ENCODE results near the gene SPANXN5. TPM values are rescaled to one million over a fixed set of nuclear protein-coding genes. Genes with fewer than 3 reads are reported as not detected.
"Not testable (repeated sequence)": the region's sequence is repeated elsewhere in the genome, so short reads cannot be mapped to it uniquely, and the experiment has no call there.

Gene SPANXN5, protein sequence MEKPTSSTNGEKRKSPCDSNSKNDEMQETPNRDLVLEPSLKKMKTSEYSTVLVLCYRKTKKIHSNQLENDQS
- not detected in 2 replicates for total RNA-seq (2012; rRNA removed)

GRCh38 chrX:52797327-52797726 lies at the start of gene SPANXN5:
Gene SPANXN5 (minus strand): TSS chrX:52797427. CDS start chrX:52797348, 79 bp downstream.
- not testable (repeated sequence) for H3K4me1 ChIP-seq (ENCODE audit: control insufficient read depth, insufficient read depth, low read length); H3K4me2 ChIP-seq (ENCODE audit: low read length); H3K36me3 ChIP-seq (ENCODE audit: insufficient read depth, low read length); H3K9me3 ChIP-seq (replicated peaks; ENCODE audit: low read length); H3K27me3 ChIP-seq (ENCODE audit: control insufficient read depth, insufficient read depth, low read length); H3K4me3 ChIP-seq (ENCODE audit: low read length); H3K9ac ChIP-seq (ENCODE audit: low read depth, low read length)

DNA sequence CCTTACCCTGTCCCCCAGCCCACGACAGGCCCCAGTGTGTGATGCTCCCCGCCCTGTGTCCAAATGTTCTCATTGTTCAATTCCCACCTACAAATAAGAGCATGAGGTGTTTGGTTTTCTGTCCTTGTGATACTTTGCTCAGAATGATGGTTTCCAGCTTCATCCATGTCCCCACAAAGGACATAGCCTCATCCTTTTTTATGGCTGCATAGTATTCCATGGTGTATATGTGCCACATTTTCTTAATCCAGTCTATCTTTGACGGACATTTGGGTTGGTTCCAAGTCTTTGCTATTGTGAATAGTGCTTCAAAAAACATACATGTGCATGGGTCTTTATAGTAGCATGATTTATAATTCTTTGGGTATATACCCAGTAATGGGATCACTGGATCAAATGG lies 46.4 kb upstream of the SPANXN5 start:
- H3K9me3 ChIP-seq (replicated peaks; ENCODE audit: low read length); H3K36me3 ChIP-seq (ENCODE audit: insufficient read depth, low read length): not testable (repeated sequence)

DNA sequence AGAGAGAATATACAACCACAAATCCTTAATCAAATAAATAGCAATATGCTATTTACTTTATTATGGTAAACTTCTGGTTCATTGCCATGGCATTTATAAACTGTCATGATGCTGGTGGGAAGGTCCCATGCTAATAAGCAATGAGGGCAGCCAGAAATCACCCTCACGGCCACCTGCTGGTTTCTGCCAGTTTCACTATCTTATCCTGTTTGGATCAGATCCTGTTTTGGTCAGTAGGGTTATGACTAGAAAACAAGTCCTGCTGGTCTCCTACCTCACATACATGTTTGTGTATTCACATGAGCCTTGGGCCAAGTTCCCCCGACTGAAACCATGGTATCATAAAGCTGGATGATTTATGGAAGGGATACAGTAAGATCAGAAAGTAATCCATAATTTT lies 41.9 kb upstream of the SPANXN5 start:
- no peaks in the 10 kb centered on the region for H3K4me1 ChIP-seq (ENCODE audit: control insufficient read depth, insufficient read depth, low read length)
- H3K9ac ChIP-seq (ENCODE audit: low read depth, low read length) = no peak overlapping the region
- H3K9me3 ChIP-seq (replicated peaks; ENCODE audit: low read length) = no peaks in the 10 kb centered on the region
- H3K36me3 ChIP-seq (ENCODE audit: insufficient read depth, low read length) = no peaks in the 10 kb centered on the region
- no peaks in the 10 kb centered on the region for H3K27me3 ChIP-seq (ENCODE audit: control insufficient read depth, insufficient read depth, low read length)
- no peak overlapping the region for H3K4me3 ChIP-seq (ENCODE audit: low read length)
- H3K4me2 ChIP-seq (ENCODE audit: low read length) = no peak overlapping the region

More for the DNA sequence above, 46.4 kb upstream of the SPANXN5 start:
- H3K4me2 ChIP-seq (ENCODE audit: low read length); H3K27me3 ChIP-seq (ENCODE audit: control insufficient read depth, insufficient read depth, low read length); H3K4me3 ChIP-seq (ENCODE audit: low read length); H3K9ac ChIP-seq (ENCODE audit: low read depth, low read length); H3K4me1 ChIP-seq (ENCODE audit: control insufficient read depth, insufficient read depth, low read length): not testable (repeated sequence)

DNA sequence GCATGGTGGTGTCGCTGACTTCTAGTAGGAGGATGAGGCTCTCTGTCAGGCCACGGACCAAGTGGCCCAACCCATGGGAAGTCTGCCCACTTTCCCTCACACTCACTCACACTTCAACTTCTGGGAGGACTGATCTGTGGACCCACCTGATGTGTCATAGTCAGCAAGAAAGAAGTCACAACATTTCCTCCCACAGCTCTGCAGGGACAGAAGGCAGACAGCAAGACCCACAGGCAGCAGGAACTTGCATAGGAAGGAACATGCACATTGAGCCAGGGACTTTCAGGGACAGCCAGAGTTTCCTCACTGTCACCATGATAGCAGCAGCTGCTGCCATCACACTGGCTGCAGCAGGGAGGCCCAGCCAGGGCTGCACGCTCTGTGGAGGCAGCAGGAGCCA lies 33.3 kb upstream of the SPANXN5 start:
- Histone ChIP-seq H3K4me2 (ENCODE audit: low read length) (no peak overlapping the region), H3K27me3 (ENCODE audit: control insufficient read depth, insufficient read depth, low read length) (no peaks in the 10 kb centered on the region), H3K4me3 (ENCODE audit: low read length) (no peak overlapping the region), H3K9me3 (replicated peaks; ENCODE audit: low read length) (no peaks in the 10 kb centered on the region), H3K4me1 (ENCODE audit: control insufficient read depth, insufficient read depth, low read length) (no peaks in the 10 kb centered on the region), H3K9ac (ENCODE audit: low read depth, low read length) (no peak overlapping the region), H3K36me3 (ENCODE audit: insufficient read depth, low read length) (no peaks in the 10 kb centered on the region)

DNA sequence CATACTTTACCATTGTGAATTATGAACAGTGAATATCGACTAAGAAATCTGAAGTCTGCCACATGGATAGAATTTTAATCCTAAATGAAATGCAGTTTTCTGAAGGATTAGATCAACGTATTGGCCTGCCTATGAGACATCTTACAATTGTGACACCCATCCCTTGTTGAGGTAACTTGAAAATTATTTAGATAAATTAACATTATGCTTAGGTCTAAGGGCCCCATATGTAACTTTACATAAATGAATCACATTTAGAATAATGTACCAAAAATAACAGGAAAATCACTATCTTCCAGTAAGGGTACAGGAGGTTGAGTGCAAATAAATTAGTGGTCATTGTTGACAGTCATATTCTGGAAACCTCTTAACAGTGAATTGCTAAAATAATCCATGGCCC lies 27.4 kb upstream of the SPANXN5 start:
- Histone ChIP-seq H3K4me3 (ENCODE audit: low read length) (no peak overlapping the region), H3K4me1 (ENCODE audit: control insufficient read depth, insufficient read depth, low read length) (no peaks in the 10 kb centered on the region), H3K4me2 (ENCODE audit: low read length) (no peak overlapping the region), H3K9ac (ENCODE audit: low read depth, low read length) (no peak overlapping the region), H3K36me3 (ENCODE audit: insufficient read depth, low read length) (no peaks in the 10 kb centered on the region), H3K27me3 (ENCODE audit: control insufficient read depth, insufficient read depth, low read length) (peaks cover 3% of the 10 kb centered on the region), H3K9me3 (replicated peaks; ENCODE audit: low read length) (no peaks in the 10 kb centered on the region)

DNA sequence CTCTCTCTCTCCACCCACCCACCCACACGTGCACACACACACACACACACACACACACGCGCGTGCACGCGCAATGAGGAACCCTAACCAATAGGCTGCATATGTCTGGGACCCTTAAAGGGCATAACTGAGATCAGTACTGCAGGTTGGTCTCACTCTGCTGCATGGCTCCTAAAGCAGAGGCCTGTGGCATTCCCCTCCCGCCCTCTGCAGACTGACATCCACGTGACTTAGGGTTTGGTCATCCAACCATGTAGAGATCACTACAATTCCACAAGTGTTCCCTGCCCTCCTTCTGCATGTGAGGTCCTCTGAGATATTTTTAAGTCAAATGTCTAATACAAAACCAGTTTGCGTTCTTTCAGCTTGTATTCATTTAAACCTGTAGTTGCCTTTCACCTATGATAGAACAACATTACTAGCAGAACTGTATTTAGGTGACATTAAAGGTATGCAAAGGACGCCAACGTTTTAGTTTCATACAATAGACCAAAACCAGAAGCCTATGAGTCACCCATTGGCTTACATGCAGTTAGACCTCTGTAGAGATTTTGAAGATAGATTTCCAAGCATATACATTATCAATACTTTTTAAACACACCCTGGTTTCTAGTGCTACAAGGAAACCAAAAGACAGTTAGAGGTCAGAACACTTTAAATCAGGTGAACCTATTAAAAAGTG lies 24.0 kb upstream of the SPANXN5 start:
- Histone ChIP-seq H3K4me1 (ENCODE audit: control insufficient read depth, insufficient read depth, low read length) (no peaks in the 10 kb centered on the region), H3K36me3 (ENCODE audit: insufficient read depth, low read length) (no peaks in the 10 kb centered on the region), H3K9me3 (replicated peaks; ENCODE audit: low read length) (no peaks in the 10 kb centered on the region), H3K9ac (ENCODE audit: low read depth, low read length) (no peak overlapping the region), H3K4me2 (ENCODE audit: low read length) (no peak overlapping the region), H3K4me3 (ENCODE audit: low read length) (no peak overlapping the region), H3K27me3 (ENCODE audit: control insufficient read depth, insufficient read depth, low read length) (peaks cover 28% of the 10 kb centered on the region)

DNA sequence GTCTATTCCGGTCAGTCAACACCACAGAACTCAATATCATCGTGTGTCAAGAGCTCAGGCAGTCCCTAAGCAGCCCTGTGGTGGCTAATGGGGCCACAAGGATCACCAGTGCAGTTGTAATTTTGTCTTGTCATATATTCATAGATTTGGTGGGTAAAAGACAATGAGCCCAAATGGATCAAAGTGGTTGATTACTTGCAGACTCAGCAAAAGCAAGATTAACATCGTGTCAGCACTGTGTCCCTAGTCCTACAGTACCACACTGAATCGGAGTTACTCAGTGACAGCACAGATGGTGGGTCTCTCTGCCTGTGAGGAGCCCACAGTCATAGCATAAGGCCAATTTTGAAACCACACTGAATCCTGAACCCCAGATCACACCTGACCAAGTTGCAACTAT lies 22.6 kb upstream of the SPANXN5 start:
- Histone ChIP-seq H3K4me1 (ENCODE audit: control insufficient read depth, insufficient read depth, low read length) (no peaks in the 10 kb centered on the region), H3K9ac (ENCODE audit: low read depth, low read length) (no peak overlapping the region), H3K27me3 (ENCODE audit: control insufficient read depth, insufficient read depth, low read length) (peaks cover 26% of the 10 kb centered on the region), H3K9me3 (replicated peaks; ENCODE audit: low read length) (no peaks in the 10 kb centered on the region), H3K36me3 (ENCODE audit: insufficient read depth, low read length) (no peaks in the 10 kb centered on the region), H3K4me2 (ENCODE audit: low read length) (no peak overlapping the region), H3K4me3 (ENCODE audit: low read length) (no peak overlapping the region)

- Histone ChIP-seq H3K4me2 (ENCODE audit: low read length) (no peak within 1 kb of the TSS), H3K9ac (ENCODE audit: low read depth, low read length) (no peak within 1 kb of the TSS), H3K9me3 (replicated peaks; ENCODE audit: low read length) (no peaks in the 10 kb centered on the region), H3K27me3 (ENCODE audit: control insufficient read depth, insufficient read depth, low read length) (peaks cover 11% of the 10 kb centered on the region), H3K4me3 (ENCODE audit: low read length) (no peak within 1 kb of the TSS), H3K4me1 (ENCODE audit: control insufficient read depth, insufficient read depth, low read length) (no peaks in the 10 kb centered on the region), H3K36me3 (ENCODE audit: insufficient read depth, low read length) (no peaks in the 10 kb centered on the region)
Observed at GRCh38 chrX:52811065-52811625, 13.9 kb upstream of the SPANXN5 start, which contains the start of gene XAGE5. Gene XAGE5 (plus strand): TSS chrX:52811287. CDS start chrX:52812567, 1,280 bp downstream.

- H3K4me1 ChIP-seq (ENCODE audit: control insufficient read depth, insufficient read depth, low read length); H3K36me3 ChIP-seq (ENCODE audit: insufficient read depth, low read length); H3K4me3 ChIP-seq (ENCODE audit: low read length); H3K4me2 ChIP-seq (ENCODE audit: low read length); H3K9ac ChIP-seq (ENCODE audit: low read depth, low read length); H3K9me3 ChIP-seq (replicated peaks; ENCODE audit: low read length): not testable (repeated sequence)
- H3K27me3 ChIP-seq (ENCODE audit: control insufficient read depth, insufficient read depth, low read length) = peaks cover 11% of the 10 kb centered on the region
Observed at GRCh38 chrX:52804876-52805275, 7.6 kb upstream of the SPANXN5 start.

- H3K4me2 ChIP-seq (ENCODE audit: low read length); H3K4me1 ChIP-seq (ENCODE audit: control insufficient read depth, insufficient read depth, low read length); H3K36me3 ChIP-seq (ENCODE audit: insufficient read depth, low read length); H3K27me3 ChIP-seq (ENCODE audit: control insufficient read depth, insufficient read depth, low read length); H3K4me3 ChIP-seq (ENCODE audit: low read length); H3K9ac ChIP-seq (ENCODE audit: low read depth, low read length); H3K9me3 ChIP-seq (replicated peaks; ENCODE audit: low read length): not testable (repeated sequence)
Observed at GRCh38 chrX:52773504-52773903, 23.7 kb downstream of the SPANXN5 start.

DNA sequence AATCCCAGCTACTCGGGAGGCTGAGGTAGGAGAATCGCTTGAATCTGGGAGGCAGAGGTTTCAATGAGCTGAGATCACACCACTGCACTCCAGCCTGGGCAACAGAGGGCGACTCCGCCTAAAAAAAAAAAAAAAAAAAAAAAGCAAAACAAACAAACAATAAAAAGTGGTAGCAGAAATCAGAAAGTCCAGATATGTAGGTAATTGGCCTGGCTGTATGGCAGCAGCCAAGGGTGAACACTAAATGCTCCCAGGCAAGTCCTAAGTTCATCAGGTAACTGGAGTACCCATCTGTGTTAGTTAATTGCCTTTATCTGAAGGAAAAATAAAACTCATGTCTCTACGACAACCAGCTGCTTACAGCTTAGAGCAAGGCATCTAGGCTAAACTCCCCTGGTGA lies 31.2 kb downstream of the SPANXN5 start:
- not testable (repeated sequence) for H3K9ac ChIP-seq (ENCODE audit: low read depth, low read length); H3K9me3 ChIP-seq (replicated peaks; ENCODE audit: low read length); H3K4me2 ChIP-seq (ENCODE audit: low read length); H3K27me3 ChIP-seq (ENCODE audit: control insufficient read depth, insufficient read depth, low read length); H3K4me1 ChIP-seq (ENCODE audit: control insufficient read depth, insufficient read depth, low read length); H3K4me3 ChIP-seq (ENCODE audit: low read length); H3K36me3 ChIP-seq (ENCODE audit: insufficient read depth, low read length)

- H3K4me1 ChIP-seq (ENCODE audit: control insufficient read depth, insufficient read depth, low read length); H3K4me2 ChIP-seq (ENCODE audit: low read length); H3K27me3 ChIP-seq (ENCODE audit: control insufficient read depth, insufficient read depth, low read length); H3K36me3 ChIP-seq (ENCODE audit: insufficient read depth, low read length); H3K4me3 ChIP-seq (ENCODE audit: low read length); H3K9me3 ChIP-seq (replicated peaks; ENCODE audit: low read length); H3K9ac ChIP-seq (ENCODE audit: low read depth, low read length): not testable (repeated sequence)
Observed at GRCh38 chrX:52750952-52751351, 46.3 kb downstream of the SPANXN5 start, which contains the start of gene SSX2B. Gene SSX2B (plus strand): TSS chrX:52751252. CDS start chrX:52752681, 1,429 bp downstream.
